Stimulated activated CD4-positive, alpha-beta T cell treated with anti-CD3 and anti-CD28 coated beads, Interleukin-2, amount 100 ng/mL, for 4 hours (primary cell): ENCODE results near the gene BCAP29.

Source experiments
- DNase-seq: peaks from one replicate; pipeline ENCODE4 v3.0.0-alpha.2; 2020; ENCODE audit warnings: low read depth

Gene BCAP29

GRCh38 chr7:107668296-107668695 lies 88.2 kb downstream of the BCAP29 start:
- no peak for DNase-seq
